DMS153 treated with DMSO at 0.1 percent for 48 hours (cell line): ENCODE data around the gene HTR2A.

Source experiments
- DNase-seq: peaks from one replicate; lab custom pipeline; 2025; ENCODE audit not compliant: unreplicated experiment; lab: John Stamatoyannopoulos, UW

Gene HTR2A

DNA sequence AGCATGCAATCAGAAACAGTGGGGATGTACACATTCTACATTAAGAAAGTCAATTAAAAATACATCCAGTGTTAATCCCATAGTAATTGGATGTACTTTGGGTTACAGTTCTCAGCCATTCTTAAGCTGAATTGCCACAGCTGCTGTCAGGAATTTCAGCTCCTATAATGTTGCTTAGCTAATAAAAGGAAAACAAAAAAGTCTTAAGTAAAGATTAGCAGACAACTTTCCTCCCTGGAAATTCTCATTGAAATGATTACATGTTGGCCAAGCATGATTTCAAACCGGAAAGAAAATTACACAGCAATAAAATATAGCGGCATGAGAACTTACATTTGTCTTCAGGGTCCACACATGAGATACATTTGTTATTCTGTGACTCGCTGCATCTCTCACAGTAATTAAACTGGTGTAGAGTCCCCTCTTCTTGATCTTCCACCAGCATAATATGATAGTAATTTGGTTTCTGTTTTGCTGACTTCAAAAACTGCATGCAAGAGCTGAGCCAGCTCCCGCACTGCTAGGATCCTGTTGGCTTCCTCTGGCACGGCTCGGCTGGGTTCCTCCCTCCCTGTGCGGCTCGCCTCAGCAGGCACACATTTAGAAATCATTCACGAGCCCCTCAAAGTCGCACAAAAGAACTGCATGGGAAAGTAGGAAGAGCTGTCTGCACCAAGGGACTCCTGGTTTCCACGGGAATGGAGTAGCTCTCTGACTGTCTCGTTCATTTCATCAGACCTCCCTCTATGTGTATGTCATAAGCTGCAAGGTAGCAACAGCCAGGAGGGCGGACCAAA is at the start of gene HTR2A:
Gene HTR2A (minus strand): TSS at position 713 of the 797 bp plus-strand sequence. CDS start 1,147 bp downstream, outside the sequence.
- DNase-seq, result no peak

DNA sequence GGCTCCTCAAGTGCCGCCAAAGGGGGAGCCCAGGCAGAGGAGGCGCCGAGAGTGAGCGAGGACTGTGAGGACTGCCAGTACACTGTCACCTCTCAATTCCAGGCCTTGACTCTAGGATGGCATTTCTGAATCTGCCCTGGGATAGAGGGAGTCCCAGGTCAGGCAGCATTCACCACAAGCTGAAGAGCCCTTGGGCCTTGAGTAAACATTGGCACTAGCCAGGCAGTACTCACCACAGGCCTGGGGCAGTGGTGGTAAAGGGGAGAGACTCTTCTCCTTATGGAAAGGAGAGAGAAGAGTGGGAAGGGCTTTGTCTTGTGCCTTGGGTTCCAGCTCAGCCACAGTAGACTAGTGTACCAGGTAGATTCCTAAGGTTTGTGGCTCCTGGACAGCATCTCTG is 39.7 kb upstream of the HTR2A start:
- no peak for DNase-seq

DNA sequence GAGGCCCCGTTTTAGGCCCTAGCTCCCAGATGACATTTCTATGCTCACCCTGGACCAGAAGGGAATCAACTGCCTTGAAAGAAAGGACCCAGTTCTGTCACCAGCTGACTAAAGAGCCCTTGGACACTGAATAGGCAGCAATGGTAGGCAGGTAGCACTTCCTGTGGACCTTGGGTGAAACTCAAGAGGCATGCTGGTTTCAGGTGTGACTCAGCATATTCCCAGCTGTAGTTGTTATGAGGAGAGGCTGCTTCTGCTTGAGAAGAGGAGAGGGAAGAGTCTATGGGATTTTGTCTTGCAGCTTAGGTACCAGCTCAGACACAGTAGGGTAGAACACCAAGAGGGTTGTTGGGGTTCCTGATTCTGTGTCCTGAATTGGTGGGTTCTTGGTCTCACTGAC is 37.9 kb upstream of the HTR2A start:
- DNase-seq, result no peak

DNA sequence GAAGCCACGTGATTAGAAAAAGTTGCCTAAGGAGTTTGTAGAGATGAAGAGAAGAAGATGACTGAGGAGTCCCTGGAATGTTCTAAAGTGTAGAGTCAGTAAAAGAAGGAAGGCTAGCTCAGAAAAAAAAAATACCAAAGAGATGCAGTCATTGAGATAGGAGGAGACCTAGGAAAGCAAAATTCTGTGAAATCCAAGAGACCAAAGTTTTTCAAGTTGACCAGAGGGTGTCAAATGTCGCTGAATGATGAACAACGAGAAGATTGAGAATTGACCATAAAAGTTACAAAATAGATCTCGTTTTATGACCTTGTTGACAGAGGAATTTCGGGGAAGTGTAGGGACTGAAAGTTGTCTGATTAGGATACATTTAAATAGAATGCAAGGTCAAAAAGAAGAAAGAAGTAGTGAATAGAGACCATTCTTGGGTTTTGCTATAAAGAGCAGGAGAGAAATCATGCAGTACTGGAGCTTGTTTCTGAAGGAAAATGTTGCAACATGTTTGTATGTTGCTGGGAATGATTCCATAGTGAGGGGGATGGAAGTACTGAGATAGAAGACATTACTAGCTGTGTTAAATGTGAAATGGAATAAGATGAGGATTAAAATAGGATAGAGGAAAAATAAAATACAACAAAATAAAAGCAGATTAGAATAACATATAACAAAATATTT is 30.2 kb upstream of the HTR2A start:
- DNase-seq, result no peak

DNA sequence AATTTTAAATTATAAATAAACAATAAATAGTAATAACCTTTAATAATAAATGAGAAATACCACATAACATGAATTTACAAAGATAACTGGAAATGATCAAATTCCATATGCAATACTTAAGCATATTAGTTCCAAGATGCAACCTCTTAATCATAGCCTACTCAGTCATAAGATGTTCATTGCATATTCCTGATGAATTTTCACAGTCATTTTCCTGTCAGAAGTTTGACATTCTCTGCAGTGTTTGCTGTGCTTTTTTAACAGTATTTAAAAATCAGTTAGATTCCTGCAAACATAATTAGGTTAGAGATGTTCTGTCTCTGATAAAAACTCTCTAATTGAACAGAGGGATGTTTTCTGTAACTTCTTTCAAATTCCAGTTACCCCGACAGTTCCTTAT is 28.6 kb upstream of the HTR2A start:
- no peak for DNase-seq

DNA sequence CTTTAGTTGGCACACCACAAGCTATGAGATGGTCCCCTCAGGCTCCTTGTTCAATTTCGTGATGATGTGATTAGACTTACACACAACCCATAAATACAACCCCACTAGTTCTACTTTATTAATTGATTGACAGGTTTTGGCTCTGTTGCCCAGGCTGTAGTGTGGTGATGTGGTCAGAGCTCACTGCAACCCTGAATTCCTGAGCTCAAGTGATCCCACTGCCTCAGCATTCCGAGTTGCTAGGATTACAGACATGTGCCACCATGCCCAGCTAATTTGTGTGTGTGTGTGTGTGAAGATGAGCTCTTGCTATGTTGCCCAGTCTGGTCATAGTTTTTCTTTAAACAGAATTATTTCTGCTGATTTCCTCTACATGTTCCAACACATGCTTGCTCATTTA is 17.5 kb upstream of the HTR2A start:
- no peak for DNase-seq

DNA sequence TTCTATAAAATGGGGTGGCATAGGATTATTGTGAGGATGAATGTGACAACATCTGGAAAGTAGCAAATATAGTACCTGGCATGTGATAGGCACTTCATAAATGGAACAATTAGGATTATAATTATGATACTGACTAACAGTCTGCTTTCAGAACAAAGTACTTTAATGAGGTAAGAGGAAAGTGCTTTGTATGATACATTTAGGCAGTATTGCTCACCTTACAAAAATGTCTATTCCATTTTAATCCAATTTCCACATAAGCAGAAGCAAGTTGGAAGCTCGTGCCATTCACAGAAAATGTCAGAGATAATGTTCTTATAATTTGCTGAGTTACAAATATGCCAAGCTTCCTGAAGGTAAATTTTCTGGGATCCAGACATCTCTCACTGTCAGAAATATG is 16.9 kb upstream of the HTR2A start:
- DNase-seq, result no peak

DNA sequence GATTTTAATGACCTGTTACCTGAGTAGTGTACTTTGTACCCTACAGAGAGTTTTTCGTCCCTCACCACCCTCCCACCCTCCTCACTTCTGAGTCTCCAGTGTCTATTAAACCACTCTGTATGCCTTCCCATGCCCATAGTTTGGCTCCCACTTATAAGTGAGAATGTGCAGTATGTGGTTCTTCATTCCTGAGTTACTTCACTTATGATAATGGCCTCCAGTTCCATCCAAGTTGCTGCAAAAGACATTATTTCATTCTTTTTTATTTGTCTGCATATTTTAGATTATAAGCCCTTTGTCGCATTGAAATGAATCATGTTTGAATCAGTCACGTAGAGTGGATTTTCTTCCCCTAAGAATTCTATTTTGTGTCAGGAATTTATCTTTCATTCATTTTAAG is 12.2 kb upstream of the HTR2A start:
- DNase-seq, result no peak

DNA sequence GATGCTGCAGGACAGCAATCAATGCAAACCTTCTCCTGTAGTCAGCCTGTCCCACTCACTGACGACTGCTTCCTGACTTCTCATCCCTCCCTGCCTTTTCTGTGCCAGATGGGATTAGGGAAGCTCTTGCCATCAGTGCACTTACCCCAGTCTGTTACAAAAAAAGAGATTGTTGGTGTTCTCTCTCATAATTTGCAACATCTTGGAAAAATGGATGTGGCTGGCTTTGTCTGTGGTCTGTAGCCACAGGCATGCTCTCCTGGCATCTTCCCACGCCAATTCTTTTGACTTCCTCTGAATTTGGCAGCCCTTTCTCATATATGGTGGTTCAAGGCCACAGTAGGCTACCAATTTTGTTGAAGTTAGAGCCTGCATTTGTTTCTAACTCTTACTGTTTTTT is 11.6 kb upstream of the HTR2A start:
- DNase-seq, result no peak

DNA sequence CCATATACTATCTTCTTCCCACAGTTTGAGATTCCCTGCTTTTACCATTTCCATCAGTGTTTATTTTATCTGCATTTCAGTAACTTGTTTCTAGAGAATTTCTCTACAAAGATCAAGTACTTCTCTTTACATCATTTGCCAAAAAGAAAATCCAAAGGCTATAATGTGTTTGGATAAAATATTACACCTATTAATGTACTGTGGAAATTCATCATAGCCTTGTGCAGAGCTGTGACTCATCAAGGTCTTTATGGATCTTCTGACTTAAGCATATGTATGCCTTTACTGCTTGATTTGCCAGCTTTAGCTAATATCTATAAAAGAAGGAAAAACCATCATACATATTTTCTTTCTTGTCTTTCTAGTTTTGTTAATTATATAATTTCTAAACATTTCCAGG is 9.6 kb upstream of the HTR2A start:
- DNase-seq, result no peak

DNA sequence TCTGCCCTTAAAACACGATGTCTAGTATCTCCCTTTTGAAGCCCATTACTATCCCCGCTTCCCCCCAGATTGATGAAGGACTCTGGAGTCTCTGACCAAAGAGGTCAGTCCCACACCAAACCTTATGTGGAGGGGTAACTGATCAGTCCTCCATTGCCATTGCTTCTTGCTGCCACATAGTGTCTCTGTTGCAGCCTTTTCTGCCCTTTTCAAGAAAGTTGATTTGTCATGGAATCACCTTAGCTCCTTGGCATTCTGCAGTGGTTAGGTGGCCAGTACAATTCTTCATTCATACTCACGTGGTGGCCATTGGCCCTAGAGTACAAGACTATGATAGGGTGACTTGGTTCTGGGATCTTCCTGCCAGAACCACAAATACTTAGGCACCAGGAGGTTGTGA is 8.4 kb upstream of the HTR2A start:
- no peak for DNase-seq

DNA sequence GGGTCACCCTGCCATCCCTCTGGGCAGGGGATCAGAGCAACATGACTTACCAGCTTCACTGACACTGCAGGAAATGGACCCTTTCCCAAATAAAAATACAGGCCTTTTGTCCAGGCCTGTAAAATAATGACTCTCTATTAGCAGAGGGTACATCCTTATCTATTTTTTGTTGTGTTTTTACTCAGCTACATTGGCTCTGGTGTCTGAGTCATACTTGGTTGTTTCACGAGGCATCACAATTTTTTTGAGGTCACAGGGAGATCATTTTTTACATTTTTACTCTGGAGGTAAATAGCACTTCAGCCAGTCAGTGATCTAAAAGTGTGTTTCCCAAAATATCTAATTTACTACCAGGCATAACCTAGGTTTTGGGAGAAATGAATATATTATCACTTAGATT is 6.9 kb upstream of the HTR2A start:
- DNase-seq, result no peak

DNA sequence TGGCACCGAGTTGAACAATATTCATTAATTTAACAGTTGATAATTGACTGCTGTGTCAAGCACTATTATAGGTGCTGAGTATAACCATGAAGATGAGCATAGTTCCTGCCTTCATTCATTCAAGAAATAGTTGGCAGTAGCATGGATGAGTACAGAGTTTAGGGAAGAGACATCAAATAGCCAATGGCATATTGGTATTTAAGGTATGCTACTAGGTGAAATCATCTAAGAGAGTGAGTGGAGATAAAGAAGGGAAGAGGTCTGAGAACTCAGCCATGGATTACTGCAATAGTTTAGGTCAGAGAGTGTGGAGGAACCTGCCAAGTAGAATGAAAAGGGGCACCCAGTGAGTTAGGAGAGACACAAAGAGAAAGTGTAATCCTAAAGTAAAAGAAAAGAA is 4.9 kb upstream of the HTR2A start:
- DNase-seq, result no peak

DNA sequence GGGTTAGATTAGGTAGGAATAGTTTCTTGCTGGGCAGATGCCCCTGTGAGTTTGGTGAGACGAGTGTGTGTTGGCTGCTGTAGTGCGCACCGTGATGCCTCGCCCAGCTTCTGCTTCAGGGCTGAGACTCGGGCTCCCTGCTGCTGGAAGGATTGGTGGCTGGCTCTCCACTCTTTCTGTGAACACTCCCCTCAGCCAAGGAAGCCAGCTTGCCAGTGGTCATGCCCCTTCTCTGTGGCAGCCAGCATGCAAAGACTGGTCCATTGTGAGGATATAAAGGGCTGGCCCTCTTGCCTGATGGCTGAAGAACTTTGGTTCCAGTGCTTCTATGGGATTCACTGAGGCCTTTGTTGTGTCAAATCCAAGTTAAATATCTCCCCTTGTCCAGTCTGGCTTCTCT is 2.9 kb upstream of the HTR2A start:
- DNase-seq, result no peak

DNA sequence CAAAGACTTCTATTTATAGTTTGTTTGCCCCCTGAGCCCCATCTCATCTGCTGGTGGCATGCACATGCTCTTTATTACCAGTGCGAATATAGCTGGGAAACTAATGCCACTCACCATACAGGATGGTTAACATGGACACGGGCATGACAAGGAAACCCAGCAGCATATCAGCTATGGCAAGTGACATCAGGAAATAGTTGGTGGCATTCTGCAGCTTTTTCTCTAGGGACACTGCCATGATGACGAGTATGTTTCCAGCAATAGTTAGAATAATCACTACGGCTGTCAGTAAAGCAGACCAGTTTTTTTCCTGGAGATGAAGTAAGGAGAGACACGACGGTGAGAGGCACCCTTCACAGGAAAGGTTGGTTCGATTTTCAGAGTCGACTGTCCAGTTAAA is 1.5 kb downstream of the HTR2A start:
- DNase-seq, result no peak

DNA sequence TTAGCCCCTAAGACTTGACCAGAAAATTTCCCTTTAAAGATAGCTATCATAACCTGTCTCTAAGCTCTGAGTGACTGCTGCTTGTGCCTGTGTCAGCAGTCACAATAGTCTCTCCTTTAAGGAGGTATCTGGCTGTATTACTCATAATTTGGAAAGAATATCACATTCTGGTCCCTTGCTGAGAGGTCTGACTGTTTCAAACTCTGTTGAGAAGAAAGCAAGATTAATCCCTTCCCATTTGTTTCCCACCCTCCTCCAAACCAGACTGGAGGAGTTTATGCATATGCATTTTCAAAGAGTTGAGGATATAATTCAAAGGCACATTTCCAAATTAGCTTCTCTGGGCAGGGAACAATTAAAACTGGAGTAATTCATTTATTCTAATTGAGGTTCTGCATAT is 2.3 kb downstream of the HTR2A start:
- no peak for DNase-seq

DNA sequence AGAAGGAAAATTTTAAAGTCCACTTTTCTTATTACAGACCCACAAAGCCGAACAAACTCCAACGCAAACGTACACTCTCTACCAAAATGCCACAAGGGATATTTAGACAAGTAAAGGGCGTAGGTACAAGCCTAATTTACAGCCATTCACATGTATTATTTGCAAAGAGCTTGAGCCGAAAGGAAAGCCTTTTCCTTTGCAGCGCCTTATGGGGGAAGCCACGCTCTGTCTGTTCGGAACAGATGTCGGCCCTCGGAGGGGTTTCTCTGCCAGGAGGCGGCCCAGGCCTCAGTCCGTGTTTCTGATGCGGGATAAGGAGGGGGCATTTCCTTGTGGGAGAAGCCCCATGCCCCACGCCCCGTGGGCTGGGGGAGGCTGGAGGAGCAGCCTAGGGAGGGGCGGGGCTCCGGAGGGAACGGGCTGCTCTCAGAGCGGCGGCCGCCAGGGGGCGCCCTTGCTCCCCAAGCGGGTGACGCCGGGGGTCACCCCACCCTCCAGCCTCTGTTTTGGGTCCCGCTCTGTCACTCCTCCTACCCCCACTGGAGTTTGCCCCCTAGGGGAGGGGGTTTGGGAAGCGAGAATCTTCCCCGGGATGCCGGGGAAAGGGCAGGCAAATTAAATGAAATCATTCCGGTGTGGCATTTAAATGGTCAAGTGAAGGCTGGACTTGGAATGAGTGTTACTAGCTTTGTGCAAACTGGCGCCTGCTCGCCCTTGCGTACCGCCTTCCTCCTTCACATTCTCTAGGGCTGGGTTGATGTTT is 2.9 kb downstream of the HTR2A start:
- peak; percentile 9 for DNase-seq

DNA sequence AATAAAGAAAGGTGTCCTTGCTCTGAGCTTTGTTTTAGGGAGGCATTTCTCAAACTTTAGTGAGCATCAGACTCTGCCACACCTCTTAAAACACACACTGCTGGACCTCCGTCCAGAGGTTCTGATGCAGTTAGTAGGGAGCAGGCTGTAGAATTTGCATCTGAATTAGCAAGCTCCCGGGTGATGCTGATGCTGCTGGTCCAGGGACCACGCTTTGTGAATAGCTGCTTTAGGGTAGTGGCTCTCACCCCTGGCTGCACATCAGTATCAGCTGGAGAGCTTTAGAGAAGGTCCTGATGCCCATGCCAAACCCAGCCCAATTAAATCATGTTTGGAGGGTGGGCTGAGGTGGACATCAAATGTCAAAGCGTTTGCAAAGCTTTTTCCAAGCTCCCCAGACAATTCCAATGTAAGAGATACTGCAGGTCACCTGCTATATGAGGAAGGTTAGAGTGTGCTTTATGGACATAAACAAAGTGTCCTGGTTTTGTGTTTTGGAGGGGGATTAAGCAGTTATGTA is 3.6 kb downstream of the HTR2A start:
- no peak for DNase-seq

DNA sequence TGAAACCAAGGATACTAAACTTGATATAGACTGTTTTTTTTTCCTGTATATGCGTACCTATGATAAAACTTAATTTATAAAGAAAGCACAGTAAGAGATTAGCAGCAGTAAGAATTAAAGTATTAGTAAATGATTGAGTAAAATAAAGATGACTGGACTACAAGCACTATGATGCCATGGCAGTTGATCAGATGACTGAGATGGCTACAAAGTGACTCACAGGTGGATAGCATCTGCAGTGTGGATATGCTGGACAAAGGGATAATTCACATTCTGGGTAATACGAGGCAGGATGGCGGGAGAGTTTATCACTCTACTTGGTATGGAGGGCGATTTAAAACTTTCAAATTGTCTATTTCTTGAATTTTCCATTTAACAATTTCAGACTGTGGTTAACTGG is 11.8 kb downstream of the HTR2A start:
- DNase-seq, result no peak

DNA sequence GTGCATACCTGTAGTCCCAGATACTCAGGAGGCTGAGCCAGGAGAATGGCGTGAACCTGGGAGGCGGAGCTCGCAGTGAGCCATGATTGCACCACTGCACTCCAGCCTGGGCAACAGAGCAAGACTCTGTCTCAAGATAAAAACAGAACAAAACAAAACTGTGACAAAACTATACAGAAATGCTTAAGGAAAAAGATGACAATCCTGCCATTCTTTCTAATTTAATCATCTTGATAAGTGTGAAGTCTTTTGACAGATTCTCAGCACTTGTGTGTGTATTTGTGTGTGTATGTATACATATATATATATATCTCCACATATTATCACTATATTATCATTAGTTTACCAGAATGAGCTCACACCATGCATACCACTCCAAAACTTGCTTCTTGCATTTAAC is 12.3 kb downstream of the HTR2A start:
- no peak for DNase-seq

DNA sequence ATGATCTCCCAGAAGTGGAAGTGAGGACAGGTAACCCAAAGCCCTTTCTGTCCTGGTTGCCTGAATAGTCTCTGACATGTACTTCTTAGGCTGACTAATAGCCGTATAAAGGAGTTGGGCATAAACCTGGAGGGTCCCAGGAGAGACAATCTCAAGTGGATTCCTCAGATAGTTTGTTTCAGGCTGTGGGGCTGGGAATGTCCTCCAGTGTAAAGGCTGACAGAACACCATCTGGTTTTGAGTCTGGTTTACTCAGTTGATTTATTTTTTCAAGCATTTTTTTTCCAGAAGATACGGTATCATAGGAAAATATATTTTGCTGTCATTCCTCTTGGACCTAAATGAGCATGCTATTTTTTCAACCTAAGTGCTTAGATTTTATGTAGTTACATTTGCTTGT is 15.2 kb downstream of the HTR2A start:
- DNase-seq, result no peak

DNA sequence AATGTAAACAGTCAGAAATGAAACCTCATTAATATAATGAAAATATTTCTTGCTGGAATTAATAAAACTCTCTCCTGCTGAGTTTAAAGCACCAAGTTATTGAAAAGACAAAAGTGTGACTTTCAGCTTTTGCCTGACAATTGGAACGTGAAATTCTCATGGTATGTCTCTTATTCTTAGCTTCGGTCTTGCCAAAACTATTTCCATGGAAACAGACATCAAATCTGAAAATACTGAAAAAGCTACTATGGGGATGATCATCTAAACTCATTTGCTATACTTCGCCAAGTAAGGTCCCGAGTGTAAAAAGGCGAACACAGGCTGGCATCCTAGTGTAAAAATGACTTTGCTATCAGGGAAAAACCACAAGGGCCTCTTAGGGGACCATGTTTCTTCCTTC is 22.8 kb downstream of the HTR2A start:
- DNase-seq, result no peak
